ENCODE data around the gene VSX1. TPM values are rescaled to one million over a fixed set of nuclear protein-coding genes. Genes with fewer than 3 reads are reported as not detected.

VSX1 gene
- total RNA-seq, 1 donor from 2014 or later: not detected

- no peak overlapping the region for H3K4me3 Mint-ChIP-seq (ENCODE audit: unreplicated experiment)
- DNase-seq: no peak
- no peaks in the 10 kb centered on the region for H3K27me3 Mint-ChIP-seq (ENCODE audit: unreplicated experiment)
- no peaks in the 10 kb centered on the region for H3K36me3 Mint-ChIP-seq (ENCODE audit: unreplicated experiment)
- no peak for TF ChIP-seq CTCF (IDR thresholded peaks at IDR 0.05; ENCODE audit: partially characterized antibody, unreplicated experiment)
- H3K4me1 Mint-ChIP-seq (ENCODE audit: low read depth, unreplicated experiment): peaks cover 4% of the 10 kb centered on the region
- no peak overlapping the region for H3K27ac Mint-ChIP-seq (ENCODE audit: unreplicated experiment)
- no peaks in the 10 kb centered on the region for H3K9me3 Mint-ChIP-seq (ENCODE audit: unreplicated experiment)
Observed at GRCh38 chr20:25126204-25127029, 44.5 kb upstream of the VSX1 start.

GRCh38 chr20:25125636-25126035, 43.7 kb upstream of the VSX1 start:
- H3K4me1 Mint-ChIP-seq (ENCODE audit: low read depth, unreplicated experiment): peaks cover 4% of the 10 kb centered on the region
- TF ChIP-seq CTCF (IDR thresholded peaks at IDR 0.05; ENCODE audit: partially characterized antibody, unreplicated experiment): no peak
- no peaks in the 10 kb centered on the region for H3K36me3 Mint-ChIP-seq (ENCODE audit: unreplicated experiment)
- no peak overlapping the region for H3K4me3 Mint-ChIP-seq (ENCODE audit: unreplicated experiment)
- DNase-seq: no peak
- H3K9me3 Mint-ChIP-seq (ENCODE audit: unreplicated experiment): no peaks in the 10 kb centered on the region
- no peak overlapping the region for H3K27ac Mint-ChIP-seq (ENCODE audit: unreplicated experiment)
- no peaks in the 10 kb centered on the region for H3K27me3 Mint-ChIP-seq (ENCODE audit: unreplicated experiment)

- peaks cover 2% of the 10 kb centered on the region for H3K27me3 Mint-ChIP-seq (ENCODE audit: unreplicated experiment)
- H3K4me1 Mint-ChIP-seq (ENCODE audit: low read depth, unreplicated experiment): no peaks in the 10 kb centered on the region
- no peak for TF ChIP-seq CTCF (IDR thresholded peaks at IDR 0.05; ENCODE audit: partially characterized antibody, unreplicated experiment)
- H3K4me3 Mint-ChIP-seq (ENCODE audit: unreplicated experiment): no peak overlapping the region
- no peak for DNase-seq
- H3K9me3 Mint-ChIP-seq (ENCODE audit: unreplicated experiment): no peaks in the 10 kb centered on the region
- no peak overlapping the region for H3K27ac Mint-ChIP-seq (ENCODE audit: unreplicated experiment)
- no peaks in the 10 kb centered on the region for H3K36me3 Mint-ChIP-seq (ENCODE audit: unreplicated experiment)
Observed at GRCh38 chr20:25120920-25121319, 39.0 kb upstream of the VSX1 start.

- H3K9me3 Mint-ChIP-seq (ENCODE audit: unreplicated experiment): no peaks in the 10 kb centered on the region
- H3K27ac Mint-ChIP-seq (ENCODE audit: unreplicated experiment): no peak overlapping the region
- no peak overlapping the region for H3K4me3 Mint-ChIP-seq (ENCODE audit: unreplicated experiment)
- TF ChIP-seq CTCF (IDR thresholded peaks at IDR 0.05; ENCODE audit: partially characterized antibody, unreplicated experiment): no peak
- no peaks in the 10 kb centered on the region for H3K36me3 Mint-ChIP-seq (ENCODE audit: unreplicated experiment)
- no peak for DNase-seq
- H3K4me1 Mint-ChIP-seq (ENCODE audit: low read depth, unreplicated experiment): no peaks in the 10 kb centered on the region
- peaks cover 2% of the 10 kb centered on the region for H3K27me3 Mint-ChIP-seq (ENCODE audit: unreplicated experiment)
Observed at GRCh38 chr20:25120457-25120856, 38.5 kb upstream of the VSX1 start.

- no peaks in the 10 kb centered on the region for H3K9me3 Mint-ChIP-seq (ENCODE audit: unreplicated experiment)
Observed at GRCh38 chr20:25118529-25118928, 36.6 kb upstream of the VSX1 start.

More at GRCh38 chr20:25118529-25118928, 36.6 kb upstream of the VSX1 start:
- Mint-ChIP-seq H3K4me1 (ENCODE audit: low read depth, unreplicated experiment) (no peaks in the 10 kb centered on the region), H3K4me3 (ENCODE audit: unreplicated experiment) (no peak overlapping the region), H3K27ac (ENCODE audit: unreplicated experiment) (no peak overlapping the region), H3K36me3 (ENCODE audit: unreplicated experiment) (no peaks in the 10 kb centered on the region), H3K27me3 (ENCODE audit: unreplicated experiment) (peaks cover 2% of the 10 kb centered on the region)
- TF ChIP-seq CTCF (IDR thresholded peaks at IDR 0.05; ENCODE audit: partially characterized antibody, unreplicated experiment): no peak
- no peak for DNase-seq

Data from glutamatergic neuron (in vitro differentiated cells).